Immature natural killer cell (primary cell): ENCODE results near the gene BRSK2. TPM values are rescaled to one million over a fixed set of nuclear protein-coding genes. Genes with fewer than 3 reads are reported as not detected.

Source experiments
- DNase-seq, 3 donors: peaks; one replicate each; pipeline ENCODE4 v3.0.0; 2022; ENCODE audit warnings: mixed read lengths in 1 of 3
- H3K27ac Mint-ChIP-seq, 6 donors: one replicate each; pipeline ENCODE4 v1.8.0; 2020; ENCODE audit warnings: mixed read lengths in 6 of 6, mild to moderate bottlenecking in 5 of 6, inconsistent platforms in 4 of 6, moderate library complexity in 3 of 6
- H3K27me3 Mint-ChIP-seq, 3 donors: one replicate each; pipeline ENCODE4 v1.8.0; 2020 to 2021; ENCODE audit warnings: low read depth in 3 of 3, mild to moderate bottlenecking in 3 of 3, mixed read lengths in 3 of 3, moderate library complexity in 3 of 3, inconsistent platforms in 1 of 3
- H3K36me3 Mint-ChIP-seq, 3 donors: one replicate each; pipeline ENCODE4 v1.8.0; 2020; ENCODE audit warnings: mixed read lengths in 3 of 3, inconsistent platforms in 2 of 3, mild to moderate bottlenecking in 2 of 3
- H3K4me1 Mint-ChIP-seq, 2 donors: one replicate each; pipeline ENCODE4 v1.8.0; 2020; ENCODE audit warnings: inconsistent platforms in 2 of 2, mild to moderate bottlenecking in 2 of 2, mixed read lengths in 2 of 2, moderate library complexity in 1 of 2
- H3K4me3 Mint-ChIP-seq, 5 donors: one replicate each; pipeline ENCODE4 v1.8.0; 2020; ENCODE audit warnings: mild to moderate bottlenecking in 5 of 5, mixed read lengths in 5 of 5, inconsistent platforms in 3 of 5, moderate library complexity in 3 of 5
- H3K9me3 Mint-ChIP-seq, 6 donors: one replicate each; pipeline ENCODE4 v1.8.0; 2020; ENCODE audit warnings: mild to moderate bottlenecking in 6 of 6, mixed read lengths in 6 of 6, inconsistent platforms in 4 of 6, moderate library complexity in 3 of 6
- polyA plus RNA-seq, 3 donors: library from polyadenylated mRNA; unstranded; fragments of 300-500 nt; fragmentation: Illumina TruSeq; gene quantifications; one replicate each; pipeline ENCODE4 v1.2.3, GENCODE V29; 2021

The BRSK2 gene
- polyA plus RNA-seq, 3 donors from 2014 or later, result 0.12 TPM; not detected in 2

GRCh38 chr11:1440496-1440895 lies 50.8 kb downstream of the BRSK2 start:
- no peaks in the 10 kb centered on the region for H3K4me1 Mint-ChIP-seq
- no peaks in the 10 kb centered on the region for H3K36me3 Mint-ChIP-seq
- no peak overlapping the region for H3K27ac Mint-ChIP-seq
- H3K4me3 Mint-ChIP-seq, result no peak overlapping the region
- no peaks in the 10 kb centered on the region for H3K9me3 Mint-ChIP-seq
- DNase-seq, result no peak
- peaks cover 0 to 1% (median 0%) of the 10 kb centered on the region in 3 donors for H3K27me3 Mint-ChIP-seq

GRCh38 chr11:1442163-1442562 lies 52.4 kb downstream of the BRSK2 start:
- no peaks in the 10 kb centered on the region for H3K9me3 Mint-ChIP-seq
- no peak for DNase-seq
- no peaks in the 10 kb centered on the region for H3K36me3 Mint-ChIP-seq
- no peak overlapping the region for H3K27ac Mint-ChIP-seq
- H3K27me3 Mint-ChIP-seq, result no peaks in the 10 kb centered on the region
- H3K4me3 Mint-ChIP-seq, result no peak overlapping the region
- H3K4me1 Mint-ChIP-seq, result no peaks in the 10 kb centered on the region

- Mint-ChIP-seq H3K27ac (no peak overlapping the region), H3K9me3 (no peaks in the 10 kb centered on the region), H3K4me3 (no peak overlapping the region), H3K27me3 (no peaks in the 10 kb centered on the region), H3K36me3 (no peaks in the 10 kb centered on the region), H3K4me1 (no peaks in the 10 kb centered on the region)
- DNase-seq, result no peak
Observed at GRCh38 chr11:1442807-1443366, 53.2 kb downstream of the BRSK2 start.

- H3K36me3 Mint-ChIP-seq, result no peaks in the 10 kb centered on the region
- H3K27ac Mint-ChIP-seq, result no peak overlapping the region
- H3K27me3 Mint-ChIP-seq, result no peaks in the 10 kb centered on the region
- no peaks in the 10 kb centered on the region for H3K4me1 Mint-ChIP-seq
- H3K9me3 Mint-ChIP-seq, result no peaks in the 10 kb centered on the region
- no peak for DNase-seq
- no peak overlapping the region for H3K4me3 Mint-ChIP-seq
Observed at GRCh38 chr11:1443737-1444136, 54.0 kb downstream of the BRSK2 start.

- Mint-ChIP-seq H3K27me3 (no peaks in the 10 kb centered on the region), H3K4me3 (no peak overlapping the region), H3K27ac (no peak overlapping the region), H3K36me3 (no peaks in the 10 kb centered on the region), H3K9me3 (no peaks in the 10 kb centered on the region), H3K4me1 (no peaks in the 10 kb centered on the region)
- DNase-seq, result no peak
Observed at GRCh38 chr11:1444321-1444720, 54.6 kb downstream of the BRSK2 start.

- Mint-ChIP-seq H3K4me3 (no peak overlapping the region), H3K9me3 (no peaks in the 10 kb centered on the region), H3K27ac (no peak overlapping the region)
Observed at GRCh38 chr11:1444823-1445422, 55.2 kb downstream of the BRSK2 start.

GRCh38 chr11:1445741-1446445 lies 56.2 kb downstream of the BRSK2 start:
- H3K36me3 Mint-ChIP-seq, result no peaks in the 10 kb centered on the region
- H3K4me3 Mint-ChIP-seq, result no peak overlapping the region
- DNase-seq, result no peak
- H3K27me3 Mint-ChIP-seq, result peaks cover 0 to 2% (median 0%) of the 10 kb centered on the region in 3 donors
- no peak overlapping the region for H3K27ac Mint-ChIP-seq
- no peaks in the 10 kb centered on the region for H3K9me3 Mint-ChIP-seq
- H3K4me1 Mint-ChIP-seq, result no peaks in the 10 kb centered on the region

More at GRCh38 chr11:1444823-1445422, 55.2 kb downstream of the BRSK2 start:
- DNase-seq, result no peak
- no peaks in the 10 kb centered on the region for H3K36me3 Mint-ChIP-seq
- H3K4me1 Mint-ChIP-seq, result no peaks in the 10 kb centered on the region
- H3K27me3 Mint-ChIP-seq, result peaks cover 0 to 2% (median 0%) of the 10 kb centered on the region in 3 donors

GRCh38 chr11:1446623-1447022 lies 56.9 kb downstream of the BRSK2 start:
- Mint-ChIP-seq H3K9me3 (no peaks in the 10 kb centered on the region), H3K36me3 (no peaks in the 10 kb centered on the region), H3K4me1 (no peaks in the 10 kb centered on the region), H3K27ac (no peak overlapping the region), H3K4me3 (no peak overlapping the region), H3K27me3 (peaks cover 0 to 2% (median 0%) of the 10 kb centered on the region in 3 donors)
- DNase-seq, result no peak

- Mint-ChIP-seq H3K27ac (no peak overlapping the region), H3K27me3 (peaks cover 0 to 5% (median 0%) of the 10 kb centered on the region in 3 donors), H3K4me3 (no peak overlapping the region), H3K4me1 (no peaks in the 10 kb centered on the region), H3K9me3 (no peaks in the 10 kb centered on the region), H3K36me3 (no peaks in the 10 kb centered on the region)
- no peak for DNase-seq
Observed at GRCh38 chr11:1447845-1448825, 58.4 kb downstream of the BRSK2 start.

- H3K27me3 Mint-ChIP-seq, result peaks cover 0 to 5% (median 0%) of the 10 kb centered on the region in 3 donors
- H3K4me3 Mint-ChIP-seq, result no peak overlapping the region
- H3K9me3 Mint-ChIP-seq, result no peaks in the 10 kb centered on the region
- no peak overlapping the region for H3K27ac Mint-ChIP-seq
- no peak for DNase-seq
- no peaks in the 10 kb centered on the region for H3K36me3 Mint-ChIP-seq
- H3K4me1 Mint-ChIP-seq, result no peaks in the 10 kb centered on the region
Observed at GRCh38 chr11:1448882-1449281, 59.1 kb downstream of the BRSK2 start.

GRCh38 chr11:1449490-1450243 lies 59.9 kb downstream of the BRSK2 start:
- Mint-ChIP-seq H3K4me3 (no peak overlapping the region), H3K4me1 (no peaks in the 10 kb centered on the region), H3K36me3 (no peaks in the 10 kb centered on the region), H3K27me3 (peaks cover 0 to 5% (median 0%) of the 10 kb centered on the region in 3 donors), H3K9me3 (no peaks in the 10 kb centered on the region), H3K27ac (no peak overlapping the region)
- no peak for DNase-seq

GRCh38 chr11:1450344-1450875 lies 60.7 kb downstream of the BRSK2 start:
- Mint-ChIP-seq H3K4me3 (no peak overlapping the region), H3K27ac (no peak overlapping the region), H3K36me3 (no peaks in the 10 kb centered on the region), H3K27me3 (peaks cover 0 to 6% (median 0%) of the 10 kb centered on the region in 3 donors), H3K4me1 (no peaks in the 10 kb centered on the region), H3K9me3 (no peaks in the 10 kb centered on the region)
- no peak for DNase-seq
